BJ (cell line): ENCODE results near the gene ATF6. TPM values are rescaled to one million over a fixed set of nuclear protein-coding genes. Genes with fewer than 3 reads are reported as not detected.
"Not testable (repeated sequence)": the region's sequence is repeated elsewhere in the genome, so short reads cannot be mapped to it uniquely, and the experiment has no call there.

Source experiments
- CTCF ChIA-PET: fragments of 350-600 bp; formaldehyde crosslinking; extraction: SDS; loops from one replicate; lab custom pipeline; 2021; ENCODE audit warnings: antibody characterized with exemption, inconsistent platforms; lab: Yijun Ruan, JAX
- POLR2A ChIA-PET: fragments of 300-600 bp; sonication (Branson Sonifier 250); formaldehyde crosslinking; extraction: SDS; loops from one replicate; lab custom pipeline; 2021; ENCODE audit warnings: antibody characterized with exemption; lab: Charles Lee
- DNase-seq: peaks from one replicate; pipeline ENCODE4 v3.0.0-alpha.2; 2011; ENCODE audit warnings: low read depth
- H3K27me3 ChIP-seq: 2 replicates; pipeline ENCODE4 v1.6.0; 2011; ENCODE audit warnings: low read length; ENCODE audit not compliant: control insufficient read depth, insufficient read depth
- H3K36me3 ChIP-seq: 2 replicates; pipeline ENCODE4 v1.5.1; 2011; ENCODE audit warnings: low read length; ENCODE audit not compliant: control insufficient read depth, insufficient read depth
- H3K4me3 ChIP-seq: 2 replicates; pipeline ENCODE4 v1.5.1; 2011; ENCODE audit warnings: low read depth, mild to moderate bottlenecking, control low read depth, low read length
- polyA plus RNA-seq: library from polyadenylated mRNA; depleted of rRNA; stranded (reverse); fragments of >200 nt; gene quantifications from 2 replicates; pipeline ENCODE4 v1.2.3, GENCODE V29; 2011
- TF ChIP-seq, protein P1 (sequence below): IDR thresholded peaks from 2 replicates; pipeline ENCODE4 v1.5.1; 2011; ENCODE audit warnings: low read depth, mild to moderate bottlenecking, control low read depth, inconsistent platforms, low read length, moderate library complexity; ENCODE audit not compliant: insufficient read depth

Gene ATF6
- polyA plus RNA-seq, 1 experiment = 22.2 TPM

DNA sequence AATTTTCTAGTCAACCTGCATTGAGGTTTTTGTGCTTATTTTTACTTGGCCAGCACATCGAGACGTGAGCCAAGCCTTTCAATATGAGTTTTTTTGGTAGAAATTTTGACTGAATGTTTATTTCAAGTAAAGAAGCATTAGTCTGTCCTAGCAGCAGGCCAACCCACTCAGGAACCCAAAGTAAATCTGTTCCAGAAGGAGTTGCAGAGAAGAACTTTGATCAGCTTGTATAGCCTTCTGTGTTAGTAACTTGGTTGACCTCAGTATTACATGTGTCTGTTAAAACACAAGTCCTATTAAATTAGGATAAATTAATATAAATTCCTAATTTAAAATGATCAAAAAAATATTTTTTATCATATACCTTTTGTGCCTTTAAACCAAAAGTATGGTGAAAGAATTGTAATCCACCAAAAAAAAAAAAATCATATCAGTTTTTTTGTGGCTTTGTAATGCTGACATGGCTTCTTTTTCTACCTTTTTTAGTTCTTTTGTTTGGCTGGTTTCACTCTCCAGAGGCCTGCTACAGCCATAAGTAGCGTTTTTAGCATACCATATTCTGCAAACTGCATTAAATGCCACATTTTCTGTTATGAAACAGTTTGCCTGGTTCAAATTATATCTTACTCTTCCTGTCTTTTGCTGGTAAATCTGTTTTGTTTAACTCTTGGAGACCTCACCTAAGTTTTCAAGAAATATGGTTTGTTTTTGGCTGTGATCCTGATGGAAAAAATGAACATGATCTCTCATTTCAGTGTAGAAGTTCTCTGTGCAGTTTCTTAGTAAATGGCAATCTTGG lies 39.5 kb downstream of the ATF6 start:
- no peaks in the 10 kb centered on the region for H3K36me3 ChIP-seq
- H3K4me3 ChIP-seq = no peak overlapping the region
- no peak for DNase-seq
- ChIA-PET CTCF (interaction anchor here (1.6 kb wide), 1 partner anchor 231 kb away, joined by 4 read pairs; no protein-coding TSS in a partner anchor), POLR2A (no interaction called here)
- TF ChIP-seq, protein P1, sequence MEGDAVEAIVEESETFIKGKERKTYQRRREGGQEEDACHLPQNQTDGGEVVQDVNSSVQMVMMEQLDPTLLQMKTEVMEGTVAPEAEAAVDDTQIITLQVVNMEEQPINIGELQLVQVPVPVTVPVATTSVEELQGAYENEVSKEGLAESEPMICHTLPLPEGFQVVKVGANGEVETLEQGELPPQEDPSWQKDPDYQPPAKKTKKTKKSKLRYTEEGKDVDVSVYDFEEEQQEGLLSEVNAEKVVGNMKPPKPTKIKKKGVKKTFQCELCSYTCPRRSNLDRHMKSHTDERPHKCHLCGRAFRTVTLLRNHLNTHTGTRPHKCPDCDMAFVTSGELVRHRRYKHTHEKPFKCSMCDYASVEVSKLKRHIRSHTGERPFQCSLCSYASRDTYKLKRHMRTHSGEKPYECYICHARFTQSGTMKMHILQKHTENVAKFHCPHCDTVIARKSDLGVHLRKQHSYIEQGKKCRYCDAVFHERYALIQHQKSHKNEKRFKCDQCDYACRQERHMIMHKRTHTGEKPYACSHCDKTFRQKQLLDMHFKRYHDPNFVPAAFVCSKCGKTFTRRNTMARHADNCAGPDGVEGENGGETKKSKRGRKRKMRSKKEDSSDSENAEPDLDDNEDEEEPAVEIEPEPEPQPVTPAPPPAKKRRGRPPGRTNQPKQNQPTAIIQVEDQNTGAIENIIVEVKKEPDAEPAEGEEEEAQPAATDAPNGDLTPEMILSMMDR = no peak
- no peaks in the 10 kb centered on the region for H3K27me3 ChIP-seq

DNA sequence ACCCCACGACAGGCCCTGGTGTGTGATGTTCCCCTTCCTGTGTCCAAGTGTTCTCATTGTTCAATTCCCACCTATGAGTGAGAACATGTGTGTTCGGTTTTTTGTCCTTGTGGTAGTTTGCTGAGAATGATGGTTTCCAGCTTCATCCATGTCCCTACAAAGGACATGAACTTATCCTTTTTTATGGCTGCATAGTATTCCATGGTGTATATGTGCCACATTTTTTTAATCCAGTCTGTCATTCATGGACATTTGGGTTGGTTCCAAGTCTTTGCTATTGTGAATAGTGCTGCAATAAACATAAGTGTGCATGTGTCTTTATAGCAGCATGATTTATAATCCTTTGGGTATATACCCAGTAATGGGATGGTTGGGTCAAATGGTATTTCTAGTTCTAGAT lies 43.1 kb downstream of the ATF6 start:
- H3K27me3 ChIP-seq, POLR2A ChIA-PET, H3K36me3 ChIP-seq, H3K4me3 ChIP-seq, DNase-seq: not testable (repeated sequence)
- CTCF ChIA-PET = interaction anchor here (1.5 kb wide), 1 partner anchor 14 kb away, joined by 4 read pairs; no protein-coding TSS in a partner anchor

DNA sequence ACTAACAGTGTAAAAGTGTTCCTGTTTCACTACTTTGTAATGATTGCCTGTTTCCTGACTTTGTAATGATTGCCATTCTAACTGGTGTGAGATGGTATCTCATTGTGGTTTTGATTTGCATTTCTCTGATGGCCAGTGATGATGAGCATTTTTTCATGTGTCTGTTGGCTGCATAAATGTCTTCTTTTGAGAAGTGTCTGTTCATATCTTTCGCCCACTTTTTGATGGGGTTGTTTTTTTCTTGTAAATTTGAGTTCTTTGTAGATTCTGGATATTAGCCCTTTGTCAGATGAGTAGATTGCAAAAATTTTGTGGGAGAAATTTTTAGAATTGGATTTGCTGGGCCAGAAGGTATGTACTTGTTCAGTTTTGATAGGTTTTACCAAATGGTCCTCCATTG lies 43.5 kb downstream of the ATF6 start:
- DNase-seq, H3K27me3 ChIP-seq, H3K4me3 ChIP-seq, POLR2A ChIA-PET, H3K36me3 ChIP-seq: not testable (repeated sequence)
- CTCF ChIA-PET = interaction anchor here (1.5 kb wide), 1 partner anchor 14 kb away, joined by 4 read pairs; no protein-coding TSS in a partner anchor

DNA sequence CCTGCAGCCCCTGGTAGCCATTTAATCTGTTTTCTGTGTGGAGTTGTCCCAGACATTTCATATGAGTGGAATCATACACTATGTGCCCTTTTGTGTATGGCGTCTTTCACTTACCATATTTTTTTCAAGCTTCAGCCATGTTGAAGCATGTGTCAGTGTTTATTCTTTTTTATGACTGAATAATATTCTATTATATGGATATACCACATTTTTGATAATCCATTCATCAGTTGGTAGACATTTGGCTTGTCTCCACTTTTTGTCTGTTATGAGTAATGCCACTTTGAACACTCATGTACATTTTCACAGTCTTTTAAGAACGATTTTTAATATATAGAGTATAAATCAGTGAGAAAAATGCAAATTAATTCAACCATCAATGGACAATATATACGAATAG lies 44.7 kb downstream of the ATF6 start:
- ChIA-PET POLR2A (no interaction called here), CTCF (interaction anchor here (0.8 kb wide), 1 partner anchor 74 kb away, joined by 3 read pairs; no protein-coding TSS in a partner anchor)
- Histone ChIP-seq H3K36me3 (no peaks in the 10 kb centered on the region), H3K4me3 (no peak overlapping the region), H3K27me3 (no peaks in the 10 kb centered on the region)
- no peak for DNase-seq
- TF ChIP-seq, protein P1 = no peak

DNA sequence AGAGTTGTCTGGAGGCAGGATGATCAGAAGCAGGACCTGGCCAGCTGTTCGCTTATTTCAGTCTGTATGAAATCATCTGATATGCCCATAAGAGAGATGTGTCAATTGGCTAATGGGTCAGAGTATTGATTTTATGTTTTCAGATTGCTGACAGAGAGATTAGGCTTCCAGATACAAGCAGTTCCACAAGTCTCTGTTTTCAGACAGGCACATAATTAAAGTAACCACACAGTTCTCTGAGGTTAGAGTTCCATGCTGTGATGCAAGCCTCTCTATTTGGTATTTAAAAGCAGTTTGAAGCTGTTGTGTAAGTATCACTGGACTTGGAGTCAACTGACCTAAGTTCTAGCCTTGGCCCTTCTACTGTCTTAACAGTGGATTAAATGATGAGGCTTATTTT lies 50.1 kb downstream of the ATF6 start:
- no peak overlapping the region for H3K4me3 ChIP-seq
- H3K36me3 ChIP-seq = no peaks in the 10 kb centered on the region
- CTCF ChIA-PET = interaction anchor here (0.5 to 1.4 kb wide), 3 partner anchors 221 to 1810 kb away, joined by 3 to 5 read pairs (median 3); no protein-coding TSS in a partner anchor
- TF ChIP-seq, protein P1 = no peak
- no peaks in the 10 kb centered on the region for H3K27me3 ChIP-seq
- POLR2A ChIA-PET = no interaction called here
- DNase-seq = peak; percentile 29

DNA sequence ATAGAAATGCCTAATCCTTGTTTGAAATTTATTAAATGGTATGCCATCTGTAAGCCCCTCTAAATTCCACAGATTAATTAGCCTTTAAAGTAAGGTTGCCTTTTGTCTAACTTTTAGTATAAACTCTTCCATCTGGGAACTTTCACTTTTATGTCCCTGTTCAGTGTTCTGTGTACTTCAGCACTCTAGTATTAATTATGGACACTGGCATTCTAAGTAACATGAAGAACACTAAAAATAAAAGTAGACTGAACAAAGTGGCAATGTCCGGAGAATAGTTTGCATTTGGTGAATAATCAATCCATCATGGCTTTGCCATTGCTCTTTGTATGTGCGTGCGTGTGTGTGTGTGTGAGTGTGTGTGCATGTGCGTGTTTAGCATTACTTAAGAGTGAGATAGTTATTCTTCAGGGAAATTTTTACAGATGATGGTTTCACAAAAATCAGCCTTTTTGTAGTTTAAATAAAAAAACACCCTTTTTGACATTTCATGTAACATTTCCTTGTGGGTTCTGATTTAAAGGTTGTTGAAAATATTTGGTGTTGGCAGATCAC lies 51.1 kb downstream of the ATF6 start:
- ChIA-PET POLR2A (no interaction called here), CTCF (no interaction called here)
- TF ChIP-seq, protein P1 = no peak
- Histone ChIP-seq H3K36me3 (no peaks in the 10 kb centered on the region), H3K4me3 (no peak overlapping the region), H3K27me3 (no peaks in the 10 kb centered on the region)
- no peak for DNase-seq
